ENCODE data around the gene PECR. TPM values are rescaled to one million over a fixed set of nuclear protein-coding genes. Genes with fewer than 3 reads are reported as not detected.
"Not testable (repeated sequence)": the region's sequence is repeated elsewhere in the genome, so short reads cannot be mapped to it uniquely, and the experiment has no call there.

The PECR gene
- total RNA-seq, 1 donor = 10.1 TPM

DNA sequence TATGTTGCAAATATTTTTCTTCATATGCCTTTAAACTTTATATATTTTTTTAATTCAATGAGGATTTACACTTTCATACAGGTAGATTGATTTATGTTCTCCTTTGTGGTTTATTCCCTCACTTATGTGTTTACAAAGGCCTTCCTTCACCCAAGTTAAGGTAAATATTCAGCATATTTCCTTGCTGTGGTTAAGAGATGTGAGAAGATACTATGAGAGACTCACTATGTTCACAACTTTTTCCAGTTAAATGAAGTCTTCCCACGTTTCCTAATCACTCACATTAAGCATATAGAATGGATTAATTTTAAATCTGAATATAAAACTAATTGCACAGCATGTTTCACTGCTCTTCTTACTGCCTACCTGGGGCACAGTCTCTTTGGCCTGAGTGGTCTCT, 597 bp downstream of the PECR start:
- no peaks in the 10 kb centered on the region for H4K20me1 ChIP-seq (ENCODE audit: insufficient read depth, low read length)
- no peak for DNase-seq (ENCODE audit: insufficient read length, low spot score, missing footprints)

DNA sequence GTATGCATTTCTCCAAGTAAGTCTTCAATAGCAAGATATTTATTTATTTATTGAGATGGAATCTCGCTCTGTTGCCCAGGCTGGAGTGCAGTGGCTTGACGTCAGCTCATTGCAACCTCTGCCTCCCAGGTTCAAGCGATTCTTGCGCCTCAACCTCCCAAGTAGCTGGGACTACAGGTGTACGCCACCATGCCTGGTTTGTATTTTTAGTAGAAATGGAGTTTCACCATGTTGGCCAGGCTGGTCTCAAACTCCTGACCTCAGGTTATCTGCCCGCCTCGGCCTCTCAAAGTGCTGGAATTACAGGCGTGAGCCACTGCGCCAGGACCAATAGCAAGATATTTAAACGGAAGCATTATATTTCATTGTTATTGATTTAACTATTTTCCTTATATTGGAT, 1.6 kb downstream of the PECR start:
- H2AFZ ChIP-seq (ENCODE audit: low read length); H3K4me3 ChIP-seq (ENCODE audit: insufficient read depth, low read length); H3K27me3 ChIP-seq (ENCODE audit: insufficient read depth, low read length); H3K79me2 ChIP-seq (ENCODE audit: insufficient read depth, low read length); H4K20me1 ChIP-seq (ENCODE audit: insufficient read depth, low read length); H3K4me2 ChIP-seq (ENCODE audit: insufficient read depth, low read length); H3K9me3 ChIP-seq (ENCODE audit: low read depth, low read length); H3K27ac ChIP-seq (ENCODE audit: low read depth, low read length); DNase-seq (ENCODE audit: insufficient read length, low spot score, missing footprints); H3K36me3 ChIP-seq (ENCODE audit: insufficient read depth, low read length): not testable (repeated sequence)
- H3K4me1 ChIP-seq (ENCODE audit: insufficient read depth, low read length) = peaks cover 13% of the 10 kb centered on the region

More for the DNA sequence above, 597 bp downstream of the PECR start:
- TF ChIP-seq, protein P1, sequence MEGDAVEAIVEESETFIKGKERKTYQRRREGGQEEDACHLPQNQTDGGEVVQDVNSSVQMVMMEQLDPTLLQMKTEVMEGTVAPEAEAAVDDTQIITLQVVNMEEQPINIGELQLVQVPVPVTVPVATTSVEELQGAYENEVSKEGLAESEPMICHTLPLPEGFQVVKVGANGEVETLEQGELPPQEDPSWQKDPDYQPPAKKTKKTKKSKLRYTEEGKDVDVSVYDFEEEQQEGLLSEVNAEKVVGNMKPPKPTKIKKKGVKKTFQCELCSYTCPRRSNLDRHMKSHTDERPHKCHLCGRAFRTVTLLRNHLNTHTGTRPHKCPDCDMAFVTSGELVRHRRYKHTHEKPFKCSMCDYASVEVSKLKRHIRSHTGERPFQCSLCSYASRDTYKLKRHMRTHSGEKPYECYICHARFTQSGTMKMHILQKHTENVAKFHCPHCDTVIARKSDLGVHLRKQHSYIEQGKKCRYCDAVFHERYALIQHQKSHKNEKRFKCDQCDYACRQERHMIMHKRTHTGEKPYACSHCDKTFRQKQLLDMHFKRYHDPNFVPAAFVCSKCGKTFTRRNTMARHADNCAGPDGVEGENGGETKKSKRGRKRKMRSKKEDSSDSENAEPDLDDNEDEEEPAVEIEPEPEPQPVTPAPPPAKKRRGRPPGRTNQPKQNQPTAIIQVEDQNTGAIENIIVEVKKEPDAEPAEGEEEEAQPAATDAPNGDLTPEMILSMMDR (IDR thresholded peaks at IDR 0.05; ENCODE audit: extremely low read depth, low read depth, low read length) = no peak
- Histone ChIP-seq H3K36me3 (ENCODE audit: insufficient read depth, low read length) (no peaks in the 10 kb centered on the region), H3K79me2 (ENCODE audit: insufficient read depth, low read length) (no peaks in the 10 kb centered on the region), H3K27me3 (ENCODE audit: insufficient read depth, low read length) (no peaks in the 10 kb centered on the region), H3K9me3 (ENCODE audit: low read depth, low read length) (no peaks in the 10 kb centered on the region), H2AFZ (ENCODE audit: low read length) (peak overlapping the region; percentile 98), H3K4me2 (ENCODE audit: insufficient read depth, low read length) (peak overlapping the region; percentile 95), H3K4me3 (ENCODE audit: insufficient read depth, low read length) (peak overlapping the region; percentile 89), H3K4me1 (ENCODE audit: insufficient read depth, low read length) (peaks cover 13% of the 10 kb centered on the region), H3K27ac (ENCODE audit: low read depth, low read length) (no peak overlapping the region)

DNA sequence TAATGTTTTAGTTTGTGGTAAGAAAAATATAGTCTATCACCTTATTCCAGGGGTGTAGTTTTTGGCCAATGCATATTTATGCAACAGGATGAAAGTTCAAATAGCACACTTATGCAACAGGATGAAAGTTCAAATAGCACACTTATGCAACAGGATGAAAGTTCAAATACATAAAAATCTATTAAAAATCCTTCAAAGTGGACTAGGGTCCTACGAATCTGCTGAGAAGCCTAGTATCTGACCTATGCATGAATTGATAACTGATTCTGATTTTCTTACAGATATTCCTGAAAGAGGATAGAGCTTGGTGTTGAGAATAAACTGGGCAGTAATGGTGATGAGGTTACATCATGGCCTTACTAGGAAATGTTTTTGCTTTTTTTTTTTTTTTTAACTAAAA, 2.8 kb downstream of the PECR start:
- Histone ChIP-seq H2AFZ (ENCODE audit: low read length) (no peak overlapping the region), H3K9me3 (ENCODE audit: low read depth, low read length) (no peaks in the 10 kb centered on the region), H3K27me3 (ENCODE audit: insufficient read depth, low read length) (no peaks in the 10 kb centered on the region), H3K36me3 (ENCODE audit: insufficient read depth, low read length) (no peaks in the 10 kb centered on the region), H3K4me2 (ENCODE audit: insufficient read depth, low read length) (no peak overlapping the region), H3K27ac (ENCODE audit: low read depth, low read length) (no peak overlapping the region), H3K79me2 (ENCODE audit: insufficient read depth, low read length) (no peaks in the 10 kb centered on the region), H3K4me3 (ENCODE audit: insufficient read depth, low read length) (no peak overlapping the region), H3K4me1 (ENCODE audit: insufficient read depth, low read length) (peaks cover 10% of the 10 kb centered on the region), H4K20me1 (ENCODE audit: insufficient read depth, low read length) (no peaks in the 10 kb centered on the region)
- TF ChIP-seq, protein P1 (IDR thresholded peaks at IDR 0.05; ENCODE audit: extremely low read depth, low read depth, low read length) = no peak
- DNase-seq (ENCODE audit: insufficient read length, low spot score, missing footprints) = no peak

DNA sequence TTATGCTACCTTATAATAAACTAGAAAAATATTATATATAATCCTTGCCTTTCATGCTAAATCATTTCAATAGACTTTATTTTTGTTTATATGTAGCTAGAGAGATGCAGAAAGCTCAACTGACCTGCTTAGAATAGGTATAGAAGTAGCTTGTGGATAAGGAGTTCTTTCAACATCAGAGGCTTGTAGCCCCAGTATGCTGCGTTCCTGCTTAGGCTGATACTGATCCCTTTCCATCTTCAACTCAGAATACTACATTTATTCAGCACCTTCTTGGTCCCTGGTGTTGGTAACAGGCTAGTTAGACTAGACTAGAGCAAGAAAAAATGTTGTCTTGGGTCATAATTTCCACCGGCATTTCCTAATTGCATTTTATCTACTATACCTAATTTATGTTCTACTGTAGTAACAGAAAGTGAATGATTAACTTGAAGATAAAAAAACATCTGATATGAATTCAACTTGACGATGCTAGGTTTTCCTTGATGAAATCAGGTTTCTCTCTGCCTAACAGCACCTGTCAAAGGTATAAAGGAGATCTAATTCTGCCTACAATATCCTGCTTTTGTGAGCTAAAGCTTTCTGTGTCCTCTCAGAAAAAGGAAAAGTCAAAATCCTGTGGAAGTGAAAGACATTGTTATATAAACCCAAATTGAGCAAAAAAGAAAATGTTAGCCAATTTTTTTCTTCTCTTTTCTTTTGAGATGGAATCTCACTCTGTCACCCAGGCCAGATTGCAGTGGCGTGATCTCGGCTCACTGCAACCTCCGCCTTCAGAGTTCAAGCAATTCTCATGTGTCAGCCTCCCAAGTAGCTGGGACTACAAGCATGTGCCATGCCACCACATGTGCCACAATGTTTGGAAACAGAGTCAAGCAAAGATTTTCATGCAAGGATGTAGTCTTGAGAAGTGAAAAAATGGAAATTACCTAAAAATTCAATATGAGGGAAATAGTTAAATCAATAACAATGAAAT, 5.8 kb downstream of the PECR start:
- TF ChIP-seq, protein P1 (IDR thresholded peaks at IDR 0.05; ENCODE audit: extremely low read depth, low read depth, low read length) = no peak
- Histone ChIP-seq H3K4me1 (ENCODE audit: insufficient read depth, low read length) (no peaks in the 10 kb centered on the region), H3K4me2 (ENCODE audit: insufficient read depth, low read length) (no peak overlapping the region), H3K9me3 (ENCODE audit: low read depth, low read length) (no peaks in the 10 kb centered on the region), H3K4me3 (ENCODE audit: insufficient read depth, low read length) (no peak overlapping the region), H2AFZ (ENCODE audit: low read length) (no peak overlapping the region), H3K27me3 (ENCODE audit: insufficient read depth, low read length) (no peaks in the 10 kb centered on the region), H3K36me3 (ENCODE audit: insufficient read depth, low read length) (no peaks in the 10 kb centered on the region), H3K79me2 (ENCODE audit: insufficient read depth, low read length) (no peaks in the 10 kb centered on the region), H4K20me1 (ENCODE audit: insufficient read depth, low read length) (no peaks in the 10 kb centered on the region), H3K27ac (ENCODE audit: low read depth, low read length) (no peak overlapping the region)
- DNase-seq (ENCODE audit: insufficient read length, low spot score, missing footprints) = no peak
